Stimulated activated CD4-positive, alpha-beta T cell treated with anti-CD3 and anti-CD28 coated beads, Interleukin-12 subunit alpha, Interleukin-12 subunit beta, amount 100 ng/mL, for 24 hours (primary cell): ENCODE results near the gene PLD5.
"Not testable (repeated sequence)": the region's sequence is repeated elsewhere in the genome, so short reads cannot be mapped to it uniquely, and the experiment has no call there.

Experiments used
- DNase-seq, 2 experiments: peaks; one replicate each; pipeline ENCODE4 v3.0.0-alpha.2; 2020; ENCODE audit warnings: low read depth in 2 of 2

Gene PLD5

DNA sequence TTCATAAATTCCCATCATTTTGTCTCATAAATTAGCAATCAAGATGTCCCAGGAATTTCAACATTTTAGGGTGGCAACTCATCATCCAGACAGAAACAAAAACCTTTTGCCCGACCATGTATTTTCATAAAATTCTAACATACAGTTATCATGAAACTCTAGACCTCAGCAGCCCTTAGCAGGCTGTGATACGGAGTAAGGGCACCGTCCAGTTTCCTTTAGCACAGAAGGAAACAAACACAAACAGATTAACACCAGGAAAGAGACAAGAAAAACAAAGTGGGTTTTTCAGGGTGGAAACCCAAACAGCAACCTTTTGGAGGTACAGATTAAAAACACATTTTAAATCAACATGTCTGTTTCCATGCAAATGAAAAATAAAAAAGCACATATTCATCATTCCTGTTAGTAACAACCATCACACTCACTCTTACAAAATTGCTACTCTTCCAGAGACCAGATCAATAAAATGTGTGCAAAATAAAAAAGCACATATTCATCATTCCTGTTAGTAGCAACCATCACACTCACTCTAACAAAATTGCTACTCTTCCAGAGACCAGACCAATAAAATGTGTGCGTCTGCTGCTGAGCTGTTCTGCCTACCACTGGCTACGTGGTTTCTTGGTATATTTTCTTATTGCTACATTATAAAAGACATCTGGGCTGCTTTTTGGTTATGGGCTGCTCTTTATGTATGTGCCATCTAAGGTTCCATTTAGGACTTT is 241.6 kb downstream of the PLD5 start:
- DNase-seq: not testable (repeated sequence)

DNA sequence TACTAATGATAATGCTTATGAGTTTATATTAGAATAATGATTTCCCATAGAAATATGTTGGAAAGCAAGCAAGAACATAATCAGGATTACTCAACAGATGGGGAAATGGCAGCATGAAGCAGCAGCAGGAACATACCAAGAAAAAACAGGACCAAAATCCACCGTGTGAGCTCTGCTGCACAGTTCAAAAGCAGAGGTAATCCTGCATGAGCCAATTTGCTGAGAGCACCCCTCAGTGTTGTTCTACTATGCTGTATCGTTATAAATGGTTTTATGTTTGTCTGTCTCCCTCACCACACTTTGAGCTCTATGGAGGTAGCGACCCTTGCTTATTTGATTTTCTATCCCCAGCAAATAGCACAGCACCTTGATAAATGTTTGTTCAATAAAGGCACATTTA is 246.1 kb downstream of the PLD5 start:
- not testable (repeated sequence) for DNase-seq

DNA sequence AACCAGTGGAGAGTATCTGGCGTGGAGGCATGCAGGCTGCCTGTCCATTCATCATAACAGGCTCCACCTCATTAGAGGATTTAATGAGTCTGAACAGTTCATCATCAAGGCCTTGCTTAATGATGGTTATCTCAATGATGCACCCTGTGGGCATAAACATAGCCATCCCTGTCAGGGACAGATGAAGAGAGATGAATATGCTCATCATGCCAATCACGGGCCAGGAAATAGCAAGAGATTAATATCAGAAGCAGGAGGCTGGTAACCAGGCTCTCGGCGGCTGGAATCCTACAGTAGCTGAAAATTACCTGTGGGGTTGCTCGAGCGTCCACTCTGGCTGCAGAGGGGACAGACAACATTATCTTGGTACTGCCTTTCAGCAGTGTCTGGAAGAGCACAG is 247.7 kb downstream of the PLD5 start:
- not testable (repeated sequence) for DNase-seq

DNA sequence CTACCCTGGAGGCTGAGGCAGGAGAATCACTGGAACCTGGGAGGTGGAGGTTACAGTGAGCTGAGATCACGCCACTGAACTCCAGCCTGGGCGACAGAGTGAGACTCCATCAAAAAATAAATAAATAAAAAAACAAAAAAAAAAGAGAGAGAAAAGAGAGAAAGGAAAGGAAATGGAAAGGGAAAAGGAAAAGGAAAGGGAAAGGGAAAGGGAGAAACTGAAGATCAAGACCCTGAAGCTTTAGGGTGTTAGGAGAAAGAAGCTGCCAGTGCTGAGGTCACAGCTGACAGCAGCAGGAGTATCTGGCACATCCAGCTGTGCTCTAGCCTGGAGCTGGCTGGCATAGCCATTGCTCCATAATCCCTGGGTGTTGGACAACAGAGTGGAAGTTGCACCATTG is 257.5 kb downstream of the PLD5 start:
- not testable (repeated sequence) for DNase-seq

DNA sequence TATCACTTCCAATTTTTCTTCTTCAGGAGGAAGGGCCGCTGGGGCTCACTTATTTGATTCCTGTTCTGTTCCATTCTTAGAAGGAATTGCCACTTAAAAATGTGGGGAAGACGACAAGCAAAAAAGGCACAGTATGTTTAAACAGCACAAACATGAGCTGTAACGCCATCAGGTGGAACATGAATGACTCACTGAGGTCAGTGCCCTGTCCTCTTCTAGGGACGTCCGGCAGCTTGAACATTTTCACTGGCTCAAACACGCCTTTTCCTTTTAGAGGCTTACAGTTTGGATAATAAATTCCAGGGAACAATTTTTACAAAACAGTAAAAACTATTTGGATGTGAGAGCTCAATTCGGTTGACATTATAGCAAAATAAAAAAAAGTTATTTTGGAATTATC is 260.1 kb downstream of the PLD5 start:
- DNase-seq: not testable (repeated sequence)

DNA sequence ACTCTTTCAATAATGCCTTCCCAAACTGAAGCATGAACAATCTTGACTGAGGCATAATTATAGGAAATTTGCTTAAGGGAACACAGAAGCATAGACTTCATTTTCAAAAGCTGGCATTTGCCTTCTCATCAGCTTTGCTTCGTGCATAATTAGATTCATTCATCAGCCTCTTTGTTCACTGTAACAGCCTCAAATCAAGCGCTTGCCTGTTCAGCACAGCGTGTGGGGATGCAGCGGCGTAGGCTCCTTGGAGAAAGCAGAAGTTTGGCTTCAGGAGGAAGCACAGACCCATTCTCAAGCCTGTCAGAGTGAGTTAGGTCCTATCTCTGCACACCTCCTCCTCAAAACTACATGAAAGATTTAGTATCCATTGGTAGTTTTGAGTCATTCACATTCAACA is 279.2 kb downstream of the PLD5 start:
- DNase-seq: no peak

DNA sequence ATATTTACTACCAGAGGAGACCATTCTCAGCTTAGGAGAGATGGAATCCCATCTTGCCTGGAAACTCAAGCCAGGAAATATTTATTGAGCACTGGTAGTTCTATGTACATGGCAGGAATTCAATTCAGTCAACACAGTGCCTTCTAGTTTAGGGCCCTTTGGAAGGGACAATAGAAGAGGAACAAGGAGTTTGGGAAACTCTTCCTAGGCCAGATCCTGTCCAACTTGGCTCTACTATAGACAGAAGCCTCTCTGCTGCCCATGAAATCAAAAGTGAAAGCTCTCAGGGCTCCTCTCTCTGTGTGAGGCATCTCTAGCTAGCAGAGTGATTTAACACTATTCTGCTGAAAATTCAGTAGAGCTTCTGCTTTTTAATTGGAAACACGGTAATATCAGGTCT is 281.0 kb downstream of the PLD5 start:
- no peak for DNase-seq

DNA sequence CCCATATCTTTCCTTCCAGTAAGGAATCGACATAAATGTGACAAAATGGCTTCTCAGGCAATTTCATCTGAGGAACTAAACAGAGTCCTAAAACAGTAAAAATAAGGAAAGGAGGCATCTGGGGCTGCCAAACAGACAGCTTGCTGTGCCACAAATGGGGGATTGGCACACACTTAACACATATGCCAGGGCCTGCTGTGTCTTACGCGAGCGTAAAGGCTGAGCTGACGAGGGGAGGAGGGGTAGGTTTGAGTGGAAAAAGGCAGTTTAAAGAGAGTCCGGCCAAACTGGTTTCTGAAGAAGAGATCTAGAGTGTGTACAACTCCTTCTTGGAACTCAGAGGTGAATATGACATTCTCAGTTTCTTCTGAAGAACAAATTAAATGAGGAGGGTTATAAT is 281.5 kb downstream of the PLD5 start:
- no peak for DNase-seq

DNA sequence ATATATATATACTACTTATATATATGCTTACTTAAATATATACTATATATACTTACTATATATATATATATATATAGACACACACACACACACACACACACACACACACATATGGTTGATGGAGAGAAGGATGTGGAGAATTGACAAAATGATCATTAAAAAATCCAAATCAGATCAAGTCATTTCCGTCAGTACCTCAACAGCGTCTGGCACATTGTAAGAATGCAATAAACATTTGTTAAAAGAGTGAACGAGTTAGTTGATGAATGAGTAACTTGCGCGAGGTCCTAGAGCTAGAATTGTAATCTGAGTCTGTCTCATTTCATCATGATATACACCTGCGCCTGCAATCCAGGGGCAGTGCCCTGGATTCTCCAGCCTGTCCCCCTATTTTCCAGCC is 282.6 kb downstream of the PLD5 start:
- no peak for DNase-seq

DNA sequence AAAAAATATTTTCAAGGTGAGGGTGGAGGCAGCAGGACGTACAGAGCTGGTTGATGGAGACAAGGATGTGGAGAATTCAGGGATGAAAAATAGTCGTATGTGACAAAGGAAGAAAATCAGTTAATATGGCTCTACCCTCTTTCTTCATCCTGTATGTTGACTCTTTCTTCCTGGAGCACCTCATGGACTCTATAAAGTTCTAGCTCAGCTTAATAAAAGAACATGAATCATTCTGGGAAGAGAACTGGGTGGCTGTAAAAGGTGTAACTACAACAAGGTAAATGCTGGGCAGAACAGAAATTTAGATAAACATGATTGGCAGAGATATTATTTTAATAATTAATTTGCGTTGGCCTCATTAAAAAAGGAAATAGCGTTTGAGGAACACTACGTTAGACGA is 283.8 kb downstream of the PLD5 start:
- DNase-seq: no peak

DNA sequence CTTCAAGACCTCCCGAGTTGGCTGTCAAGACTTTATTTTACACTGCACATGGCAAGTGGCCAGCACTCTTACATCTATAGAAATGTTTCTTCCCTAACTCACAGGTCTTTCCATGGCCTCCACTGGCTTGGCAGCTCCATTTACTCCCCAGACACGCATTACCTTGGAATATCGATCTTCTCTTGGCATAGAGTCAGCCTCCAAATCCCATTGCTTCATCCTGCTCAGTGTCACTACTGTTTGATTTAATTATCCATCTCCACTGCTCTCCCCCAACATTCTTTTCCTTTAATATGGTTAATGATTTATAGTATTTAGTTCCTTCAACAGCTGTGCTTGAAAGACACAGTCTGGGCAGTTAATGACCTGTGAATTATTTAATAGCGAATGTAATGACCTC is 284.4 kb downstream of the PLD5 start:
- no peak for DNase-seq

DNA sequence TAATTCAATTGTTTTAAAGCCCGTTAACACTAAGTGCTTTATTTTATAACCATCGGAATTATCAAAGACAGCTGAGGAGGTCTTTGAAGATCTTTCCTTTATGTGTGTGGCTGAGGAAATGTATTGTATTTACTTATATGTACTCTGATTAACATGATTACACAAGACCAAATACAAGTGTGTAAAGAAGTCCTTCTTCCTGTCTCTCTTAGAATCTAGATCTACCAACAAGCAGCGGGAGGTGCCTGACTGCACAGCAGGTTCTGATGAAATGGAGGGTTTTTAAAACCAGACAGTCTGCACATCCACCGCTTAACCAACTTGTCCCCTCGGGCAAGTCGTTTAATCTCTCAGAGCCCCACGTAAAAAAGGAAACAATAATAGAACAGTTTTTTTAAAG is 285.1 kb downstream of the PLD5 start:
- DNase-seq: no peak

DNA sequence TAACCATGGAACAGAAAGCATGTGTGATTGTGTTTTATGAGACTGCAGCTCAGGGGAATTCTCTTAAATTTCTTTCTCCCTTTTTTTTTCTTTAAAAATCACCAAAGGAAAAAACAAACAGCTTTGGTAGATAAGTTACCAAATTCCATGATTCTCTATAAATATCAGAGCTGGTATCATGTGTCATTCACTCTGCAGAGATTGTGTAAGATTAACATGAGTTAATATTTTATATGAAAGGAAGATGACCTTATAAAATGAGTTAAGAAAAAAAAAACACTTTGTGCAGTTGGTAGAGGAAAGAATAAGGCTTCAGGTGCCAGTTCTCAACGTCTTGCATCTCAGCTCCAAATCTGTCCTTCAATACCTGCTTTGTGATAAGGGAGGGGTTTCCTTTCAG is 287.4 kb downstream of the PLD5 start:
- no peak for DNase-seq

DNA sequence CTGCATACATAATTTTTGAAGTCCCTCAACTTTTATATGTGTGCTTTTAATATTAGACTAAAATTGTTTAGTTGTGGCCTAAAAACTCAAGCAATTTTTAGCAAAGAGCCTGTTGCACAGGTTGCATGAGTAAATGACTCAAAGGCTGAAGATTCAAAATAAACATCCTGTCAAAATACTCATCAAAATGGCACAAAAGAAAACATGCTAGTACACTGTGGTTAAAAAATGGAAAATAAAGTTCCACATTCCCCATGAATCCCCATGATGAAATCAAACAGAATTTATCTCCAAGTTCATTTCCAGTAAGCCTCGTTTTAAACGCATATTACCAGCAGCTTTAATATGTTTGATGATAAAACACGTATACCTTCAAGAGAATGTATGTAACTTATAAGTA is 295.5 kb downstream of the PLD5 start:
- DNase-seq: no peak

DNA sequence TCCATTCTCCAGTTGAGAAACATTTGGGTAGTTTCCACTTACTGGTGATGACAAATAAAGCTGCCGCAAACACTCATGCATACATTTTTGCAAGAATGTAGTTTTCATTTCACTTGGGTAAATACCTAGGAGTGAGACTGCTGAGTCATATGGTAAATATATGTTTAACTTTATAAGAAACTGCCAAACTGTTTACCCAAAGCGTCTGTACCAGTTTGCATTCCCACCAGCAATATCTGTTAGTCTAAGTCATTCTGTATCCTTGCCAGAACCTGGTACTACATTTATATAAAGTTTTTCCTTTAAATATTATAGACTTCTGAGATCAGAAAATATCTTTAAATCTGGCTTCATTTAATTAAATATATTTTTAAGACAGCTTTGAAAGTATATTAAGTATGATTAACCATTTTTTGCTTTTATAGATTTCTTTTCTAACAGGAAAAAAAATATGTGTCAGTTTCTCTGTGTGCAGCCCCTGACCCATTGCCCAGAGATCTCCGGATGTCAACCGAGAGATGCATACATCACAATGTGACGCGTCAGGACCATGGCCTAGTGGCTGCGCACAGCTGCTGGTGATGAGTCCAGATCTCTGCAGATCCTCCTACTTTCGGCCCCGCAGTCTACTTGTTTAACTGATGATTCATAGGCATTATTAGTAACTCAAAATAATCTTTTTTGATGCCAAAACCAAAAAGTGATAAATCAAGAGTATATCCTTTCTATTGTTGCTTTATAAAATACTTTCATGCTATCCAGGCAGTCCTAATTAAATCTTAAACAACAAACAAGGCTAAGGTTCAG is 298.5 kb downstream of the PLD5 start:
- DNase-seq: no peak

DNA sequence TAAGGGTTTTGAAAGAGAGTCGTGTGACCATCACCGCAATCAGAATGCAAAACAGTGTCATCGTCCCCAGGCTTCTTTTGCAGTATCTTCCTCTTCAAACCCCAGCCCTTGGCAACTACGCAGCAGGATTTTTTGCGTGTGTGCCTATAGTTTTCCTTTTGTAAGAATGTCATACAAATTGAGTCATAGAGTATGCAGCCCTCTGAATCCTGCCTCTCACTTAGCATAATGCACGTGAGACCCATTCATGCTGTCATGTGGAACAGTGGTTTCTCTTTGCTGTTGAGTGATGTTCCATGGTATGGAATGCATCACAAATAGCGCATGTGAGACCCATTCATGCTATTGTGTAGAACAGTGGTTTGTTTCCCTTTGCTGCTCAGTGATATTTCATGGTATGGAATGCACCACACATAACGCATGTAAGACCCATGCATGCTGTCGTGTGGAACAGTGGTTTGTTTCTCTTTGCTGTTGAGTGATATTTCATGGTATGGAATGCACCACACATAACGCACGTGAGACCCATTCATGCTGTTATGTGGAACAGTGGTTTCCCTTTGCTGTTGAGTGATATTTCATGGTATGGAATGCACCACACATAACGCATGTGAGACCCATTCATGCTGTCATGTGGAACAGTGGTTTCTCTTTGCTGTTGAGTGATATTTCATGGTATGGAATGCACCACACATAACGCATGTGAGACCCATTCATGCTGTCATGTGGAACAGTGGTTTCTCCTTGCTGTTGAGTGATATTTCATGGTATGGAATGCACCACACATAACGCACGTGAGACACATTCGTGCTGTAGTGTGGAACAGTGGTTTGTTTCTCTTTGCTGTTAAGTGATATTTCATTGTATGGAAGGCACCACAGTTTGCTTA is 299.4 kb downstream of the PLD5 start:
- DNase-seq: not testable (repeated sequence)

DNA sequence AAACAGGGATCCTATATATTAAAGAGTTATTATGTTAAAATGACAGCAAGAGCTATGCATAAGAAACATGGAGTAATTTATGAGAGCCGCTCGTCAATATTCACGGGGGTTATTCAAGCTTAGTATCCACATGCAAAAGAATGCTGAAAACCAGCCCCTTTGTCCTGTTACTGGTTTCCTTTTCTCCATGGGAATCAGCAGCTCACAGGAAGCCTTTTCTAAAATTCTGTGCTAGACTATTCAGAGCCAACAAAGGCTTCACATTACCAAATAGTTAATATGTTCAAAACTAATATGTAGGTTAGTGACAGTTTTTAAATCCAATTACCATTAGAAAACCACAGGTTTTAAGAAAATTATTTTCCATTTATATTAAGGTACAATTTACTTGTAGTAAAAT is 300.0 kb downstream of the PLD5 start:
- no peak for DNase-seq

DNA sequence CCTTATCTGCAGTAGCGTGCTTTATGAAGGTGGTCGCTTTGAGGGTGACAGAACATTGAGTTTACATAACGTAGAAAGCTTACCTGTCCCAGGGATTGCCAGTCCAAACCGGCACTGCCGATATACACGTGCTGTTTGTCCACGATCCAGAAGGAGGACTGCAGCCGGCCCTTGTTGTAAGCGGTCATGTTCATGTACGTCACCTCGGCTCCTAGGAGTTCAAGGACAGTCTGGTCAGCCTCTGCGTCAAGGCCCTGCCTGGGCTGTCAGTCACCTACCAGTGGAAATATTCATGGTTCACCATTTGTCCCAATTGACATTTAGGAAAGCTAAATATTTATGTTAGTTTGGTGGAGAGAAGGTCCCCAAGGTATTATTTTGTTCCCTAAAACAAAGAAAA is 304.6 kb downstream of the PLD5 start:
- no peak for DNase-seq

DNA sequence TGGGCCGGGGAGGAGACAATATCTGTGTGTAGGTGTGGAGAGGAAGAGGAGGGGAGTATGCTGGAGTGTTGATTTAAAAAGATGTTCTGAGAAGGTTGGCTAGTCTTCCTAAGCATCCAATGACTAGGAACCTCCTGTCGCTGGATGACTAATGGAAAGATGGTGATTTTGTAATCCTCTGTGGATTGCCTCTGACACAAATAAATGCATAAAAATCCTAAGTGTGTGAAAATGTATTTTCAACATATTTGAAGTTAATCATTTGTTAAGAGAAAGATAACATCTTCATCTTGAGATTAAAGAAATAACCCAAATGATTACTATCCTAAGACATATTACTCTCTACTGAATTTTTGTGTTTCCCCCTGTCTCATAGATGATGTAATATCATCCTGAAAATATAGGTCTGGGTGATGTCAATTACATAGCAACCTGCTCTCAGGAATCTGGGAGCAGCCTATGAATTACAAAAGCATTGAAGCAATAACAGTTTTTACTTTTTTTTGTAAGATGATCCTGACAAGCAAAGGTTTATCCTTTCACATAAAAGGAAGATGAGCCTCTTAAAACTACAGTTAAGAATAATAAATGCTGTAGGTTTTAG is 305.1 kb downstream of the PLD5 start:
- no peak for DNase-seq

DNA sequence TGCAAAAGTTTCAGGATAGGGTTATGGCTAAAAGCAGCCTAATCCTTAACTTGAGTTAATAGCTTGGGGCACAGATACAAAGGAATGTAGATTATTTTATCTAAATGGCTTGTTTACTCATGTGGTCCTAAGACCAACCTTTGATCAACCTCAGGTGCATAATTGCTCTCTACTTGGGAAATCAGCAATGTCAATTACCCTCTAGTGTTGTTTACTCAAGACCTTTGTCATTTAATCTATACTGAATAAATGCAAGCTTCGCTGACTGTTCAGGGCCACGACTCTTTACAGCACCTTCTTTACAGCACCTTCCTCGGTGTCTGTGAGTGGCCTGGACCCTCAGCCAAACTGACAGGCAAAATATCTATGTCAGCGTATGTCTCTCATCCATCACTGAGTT is 308.1 kb downstream of the PLD5 start:
- no peak for DNase-seq

DNA sequence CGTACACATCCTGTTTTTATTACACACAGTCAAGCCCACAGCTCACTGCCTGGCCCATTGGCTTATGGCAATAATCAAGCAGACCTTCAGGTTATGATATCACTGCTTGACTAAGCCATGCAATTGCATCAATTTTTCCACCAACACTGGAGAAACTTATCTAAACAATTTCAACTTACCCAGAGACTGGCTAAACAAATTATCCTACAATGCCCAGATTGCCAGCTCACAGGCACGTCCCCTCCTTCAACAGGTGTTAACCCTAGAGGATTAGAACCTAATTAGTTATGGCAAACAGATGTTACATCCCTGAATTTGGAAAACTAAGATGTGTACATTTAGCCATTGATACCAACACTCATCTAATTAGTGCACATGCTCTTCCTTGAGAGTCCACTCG is 310.0 kb downstream of the PLD5 start:
- DNase-seq: not testable (repeated sequence)

DNA sequence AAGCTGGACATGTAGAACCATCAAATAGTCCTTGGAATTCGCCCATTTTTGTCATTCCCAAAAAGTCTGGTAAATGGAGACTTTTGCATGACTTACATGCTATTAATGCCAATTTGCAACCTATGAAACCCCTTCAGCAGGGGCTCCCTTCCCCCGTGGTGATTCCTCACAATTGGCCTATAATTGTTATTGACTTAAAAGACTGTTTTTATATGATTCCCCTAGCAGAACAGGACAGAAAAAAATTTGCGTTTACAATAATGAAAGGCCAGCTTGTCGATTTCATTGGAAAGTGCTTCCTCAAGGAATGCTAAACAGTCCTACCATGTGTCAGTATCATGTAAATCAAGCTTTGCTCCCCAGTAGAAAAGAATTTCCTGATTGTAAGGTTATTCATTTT is 311.5 kb downstream of the PLD5 start:
- DNase-seq: not testable (repeated sequence)
